HG03196 (cell line): ENCODE measurements around the gene GLS.

Experiments used
- ATAC-seq: cut with Tn5 transposase; IDR thresholded peaks from one replicate; pipeline ENCODE4 v1.9.1; 2021; ENCODE audit not compliant: unreplicated experiment

The GLS gene

DNA sequence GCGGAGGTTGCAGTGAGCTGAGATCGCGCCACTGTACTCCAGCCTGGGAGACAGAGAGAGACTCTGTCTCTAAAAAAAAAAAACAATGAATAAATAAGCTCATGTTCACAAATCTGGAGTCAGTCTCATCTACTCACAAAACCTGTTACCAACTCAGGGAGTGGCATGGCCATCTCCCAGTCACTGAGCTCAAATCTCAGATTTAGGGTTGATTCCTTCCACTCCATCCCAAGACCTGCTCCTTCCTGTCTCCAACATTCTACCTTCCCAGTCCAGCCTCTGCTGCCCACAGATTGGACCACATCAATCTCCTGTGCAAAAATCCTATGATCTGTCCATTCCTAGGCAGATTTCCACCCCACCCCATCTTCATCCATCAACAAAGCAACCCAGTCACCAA, 131.7 kb downstream of the GLS start:
- no peak for ATAC-seq

DNA sequence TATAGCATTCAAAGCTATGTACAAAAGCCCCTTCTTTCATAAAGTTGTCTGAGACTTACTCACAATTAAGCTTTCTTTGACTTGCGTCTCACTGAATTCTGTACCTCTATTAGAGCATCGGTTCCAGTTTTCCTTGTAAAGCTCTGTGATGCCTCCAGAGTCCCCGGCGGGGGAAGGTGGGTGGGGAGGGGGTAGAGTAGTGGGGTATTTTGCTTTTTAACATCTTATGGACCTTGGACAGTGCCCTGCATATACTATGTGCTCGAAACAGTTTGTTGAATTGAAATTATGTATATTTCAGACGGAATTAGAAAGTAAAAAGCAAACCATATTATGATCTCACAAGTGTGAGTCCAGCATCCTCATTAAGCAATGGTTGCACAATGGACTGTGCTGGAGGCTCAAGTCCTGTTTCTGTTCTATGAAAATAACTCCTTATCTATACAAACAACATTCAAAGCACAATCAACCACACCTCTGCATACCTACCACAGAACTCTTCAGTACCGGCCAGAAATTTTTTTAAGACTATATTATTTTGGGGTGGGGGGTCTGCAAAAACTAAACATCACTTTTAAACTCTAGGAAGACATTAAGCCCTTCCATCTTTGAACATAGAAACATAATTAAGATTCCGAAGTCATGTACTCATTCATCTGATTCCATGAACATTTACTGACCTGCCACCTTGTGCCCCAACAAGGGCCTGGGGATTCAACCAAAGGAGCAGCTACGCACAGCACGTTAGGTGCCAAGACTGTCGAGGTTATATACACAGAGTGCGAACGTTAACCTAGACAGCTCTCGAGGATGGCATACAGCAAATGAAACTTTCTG, 132.4 kb downstream of the GLS start:
- no peak for ATAC-seq

DNA sequence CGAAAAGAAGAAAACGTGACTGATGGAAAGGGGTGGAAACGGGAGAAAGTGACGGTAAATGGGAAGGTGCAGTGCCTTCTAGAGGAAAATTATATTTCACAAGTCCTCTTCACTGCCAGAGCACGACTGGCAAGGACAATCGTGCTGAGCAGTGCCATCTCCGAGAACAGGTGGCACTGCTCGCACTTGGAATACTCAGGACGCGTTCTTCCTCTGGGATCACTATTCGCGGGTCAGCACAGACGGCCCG, 133.0 kb downstream of the GLS start:
- ATAC-seq: no peak

DNA sequence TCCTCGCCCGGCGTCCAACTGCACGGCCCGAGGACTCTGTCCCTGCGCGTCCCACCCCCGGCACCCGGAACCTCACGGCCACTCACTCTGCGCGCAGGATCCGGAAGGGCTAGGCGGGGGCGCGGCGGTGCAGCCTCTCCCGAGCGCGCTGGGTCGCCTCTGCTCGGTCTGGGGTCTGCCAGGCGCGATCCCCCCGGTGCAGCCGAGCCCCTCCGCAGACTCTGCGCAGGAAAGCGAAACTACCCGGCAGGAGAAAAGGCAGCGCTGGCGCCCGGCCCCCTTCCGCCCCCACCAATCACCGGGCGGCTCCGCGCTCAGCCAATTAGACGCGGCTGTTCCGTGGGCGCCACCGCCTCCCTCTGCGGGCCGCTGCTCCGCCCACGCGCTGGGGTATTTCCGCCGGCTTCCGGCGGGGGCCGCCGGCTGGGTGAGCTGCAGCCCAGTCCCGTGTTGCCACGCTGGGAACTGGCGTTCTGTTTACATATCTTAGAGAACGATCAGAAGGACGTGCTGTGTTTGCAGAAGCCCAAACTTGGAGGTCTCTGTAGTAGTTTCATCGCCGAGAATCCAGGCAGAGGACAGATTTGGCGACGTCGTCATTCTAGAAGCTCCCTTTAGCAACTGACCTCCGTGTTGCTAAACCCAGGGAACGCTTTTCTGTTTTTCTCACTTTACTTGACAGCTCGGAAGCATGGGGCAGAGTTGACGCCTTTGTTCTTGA, 133.5 kb downstream of the GLS start, which contains the start of gene STAT1:
STAT1 (minus strand) TSS at position 240 of the 721 bp plus-strand sequence. CDS start 4,168 bp downstream, outside the sequence.
- peak; percentile 84 for ATAC-seq

DNA sequence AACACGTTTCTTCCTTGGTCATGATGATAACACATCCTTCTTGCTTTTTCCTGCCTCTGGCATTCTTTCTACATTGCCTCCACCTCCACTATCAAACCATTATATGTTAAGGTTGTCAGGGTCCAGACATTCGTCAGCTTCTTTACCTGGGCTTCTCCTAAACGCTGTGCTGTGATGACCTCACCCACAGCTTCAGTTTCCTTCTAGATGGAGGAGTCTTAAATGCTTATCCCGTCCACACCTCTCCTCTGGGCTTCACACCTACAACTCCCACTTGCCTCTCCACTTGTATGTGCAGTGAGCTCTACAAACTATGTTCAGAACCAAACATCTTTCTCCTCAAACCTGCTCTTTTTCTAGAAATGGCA, 134.0 kb downstream of the GLS start:
- no peak for ATAC-seq
